Endothelial cell of umbilical vein (primary cell): ENCODE results near the gene RBMS1. TPM values are rescaled to one million over a fixed set of nuclear protein-coding genes. Genes with fewer than 3 reads are reported as not detected.

Source experiments
- BruUV-seq: library from RNA; stranded (reverse); fragments of 400-500 nt; replicated peaks from 2 replicates; lab custom pipeline; 2021; lab: Mats Ljungman, UMichigan
- CTCF ChIA-PET: fragments of 300-600, 350-600 bp; sonication (Branson Sonifier 250); formaldehyde crosslinking; loops from one replicate; lab custom pipeline; 2021; ENCODE audit warnings: antibody characterized with exemption, inconsistent platforms; lab: Charles Lee
- POLR2A ChIA-PET: fragments of 300-600, 350-600 bp; sonication (Branson Sonifier 250); formaldehyde crosslinking; loops from one replicate; lab custom pipeline; 2021; ENCODE audit warnings: antibody characterized with exemption, inconsistent platforms; lab: Charles Lee
- DNase-seq: peaks from one replicate; pipeline ENCODE4 v3.0.0-alpha.2; 2011; ENCODE audit warnings: low read depth, low spot score
- FAIRE-seq: peaks from 2 replicates; lab custom pipeline; 2011; peaks lifted over from hg19 to GRCh38; lab: Jason Lieb, UNC
- H2AFZ ChIP-seq: 2 replicates; pipeline ENCODE4 v1.6.0; 2012; ENCODE audit warnings: low read depth, low read length, control low read depth, inconsistent platforms
- H3K27ac ChIP-seq: 2 replicates; pipeline ENCODE4 v1.5.1; 2011; ENCODE audit warnings: low read depth, mild to moderate bottlenecking, control low read depth, low read length, moderate library complexity; ENCODE audit not compliant: insufficient read depth
- H3K27me3 ChIP-seq, 2 experiments: 2 replicates each; pipeline versions ENCODE4 v1.6.0 to v1.6.1; 2011; ENCODE audit warnings: low read length in 2 of 2, mixed read lengths in 1 of 2; ENCODE audit not compliant: control insufficient read depth in 2 of 2, insufficient read depth in 2 of 2
- H3K36me3 ChIP-seq, 2 experiments: 2 replicates in 1 of 2; 3 replicates in 1 of 2; pipeline ENCODE4 v1.5.1; 2011; ENCODE audit warnings: low read length in 2 of 2, mild to moderate bottlenecking in 1 of 2, moderate library complexity in 1 of 2; ENCODE audit not compliant: control insufficient read depth in 2 of 2, insufficient read depth in 2 of 2; ENCODE audit errors: extremely low read depth in 1 of 2
- H3K4me1 ChIP-seq: 3 replicates; pipeline ENCODE4 v1.5.1; 2011; ENCODE audit warnings: mild to moderate bottlenecking, low read length; ENCODE audit not compliant: control insufficient read depth, insufficient read depth; ENCODE audit errors: extremely low read depth
- H3K4me2 ChIP-seq: 2 replicates; pipeline ENCODE4 v1.6.1; 2011; ENCODE audit warnings: low read length, control low read depth, mixed read lengths; ENCODE audit not compliant: insufficient read depth
- H3K4me3 ChIP-seq, 3 experiments: fragments of 200-600 bp in 1 of 3; sonication (generic), shearing (Covaris generic) in 1 of 3; replicated peaks in 1 of 3; 2 replicates each; pipeline ENCODE4 v1.5.1; 2011 to 2016; ENCODE audit warnings: control low read depth in 3 of 3, low read length in 3 of 3, mild to moderate bottlenecking in 2 of 3, inconsistent platforms in 1 of 3, low read depth in 1 of 3, moderate library complexity in 1 of 3; ENCODE audit not compliant: insufficient read depth in 1 of 3
- H3K79me2 ChIP-seq: 2 replicates; pipeline ENCODE4 v1.6.0; 2012; ENCODE audit warnings: low read length, inconsistent platforms; ENCODE audit not compliant: control insufficient read depth, insufficient read depth
- H3K9ac ChIP-seq: replicated peaks from 2 replicates; pipeline ENCODE3; 2011; ENCODE audit warnings: low read length, control low read depth; ENCODE audit not compliant: insufficient read depth; ENCODE audit errors: extremely low read depth
- H3K9me1 ChIP-seq: replicated peaks from 3 replicates; pipeline ENCODE4 v1.6.0; 2011; ENCODE audit warnings: mild to moderate bottlenecking, low read length; ENCODE audit not compliant: control insufficient read depth, insufficient read depth; ENCODE audit errors: extremely low read depth
- H3K9me3 ChIP-seq: replicated peaks from 2 replicates; pipeline ENCODE4 v1.5.1; 2012; ENCODE audit warnings: low read length, inconsistent platforms; ENCODE audit not compliant: control insufficient read depth, insufficient read depth
- H4K20me1 ChIP-seq: replicated peaks from 2 replicates; pipeline ENCODE3; 2011; ENCODE audit warnings: mild to moderate bottlenecking, low read length; ENCODE audit not compliant: control insufficient read depth, insufficient read depth; ENCODE audit errors: extremely low read depth
- EZH2 ChIP-seq: IDR thresholded peaks from 2 replicates; pipeline ENCODE4 v1.6.1; 2012; ENCODE audit warnings: borderline replicate concordance, low read depth, mild to moderate bottlenecking, moderate library complexity, low read length, inconsistent platforms; ENCODE audit not compliant: severe bottlenecking
- FOS ChIP-seq: IDR thresholded peaks from 2 replicates; pipeline ENCODE4 v1.6.1; 2011; ENCODE audit warnings: mild to moderate bottlenecking, low read length, moderate library complexity, borderline replicate concordance; ENCODE audit not compliant: insufficient read depth
- dilution Hi-C: fragments of 300-500 bp; cut with MboI; formaldehyde crosslinking; loops from one replicate; pipeline ENCODE4 v1.15.0; 2019; ENCODE audit warnings: low sequenced_read_pairs; ENCODE audit not compliant: extremely low pct_ligation_motif_present
- intact Hi-C: fragments of 100-400 bp; cut with micrococcal nuclease; formaldehyde crosslinking; loops from one replicate; pipeline ENCODE4 v1.10.0; 2022
- polyA plus RNA-seq, 4 experiments: library from polyadenylated mRNA; depleted of rRNA in 3 of 4; stranded (reverse) in 3 of 4; unstranded in 1 of 4; fragments of >200 nt; gene quantifications; 2 replicates each; pipeline versions ENCODE4 v1.2.1 to v1.2.3, GENCODE V29; 2011 to 2012; ENCODE audit warnings: missing spikeins in 1 of 4
- total RNA-seq: library from RNA; stranded (reverse); gene quantifications from 2 replicates; pipeline ENCODE4 v1.2.3, GENCODE V29; 2021
- TF ChIP-seq, protein P1 (sequence below), 2 donors: IDR thresholded peaks; 1 replicate in 1 of 2; 2 replicates in 1 of 2; pipeline ENCODE4 v1.5.1; 2011; ENCODE audit warnings: low read length in 2 of 2, mild to moderate bottlenecking in 2 of 2, moderate library complexity in 2 of 2, control low read depth in 1 of 2, inconsistent platforms in 1 of 2, low read depth in 1 of 2; ENCODE audit not compliant: insufficient read depth in 1 of 2; ENCODE audit errors: extremely low read depth in 1 of 2

RBMS1 gene
- total and polyA plus RNA-seq, 2 donors (not counting 3 experiments of a cell fraction or from before 2014, with no cell fraction given) = 60.0 to 93.3 TPM

DNA sequence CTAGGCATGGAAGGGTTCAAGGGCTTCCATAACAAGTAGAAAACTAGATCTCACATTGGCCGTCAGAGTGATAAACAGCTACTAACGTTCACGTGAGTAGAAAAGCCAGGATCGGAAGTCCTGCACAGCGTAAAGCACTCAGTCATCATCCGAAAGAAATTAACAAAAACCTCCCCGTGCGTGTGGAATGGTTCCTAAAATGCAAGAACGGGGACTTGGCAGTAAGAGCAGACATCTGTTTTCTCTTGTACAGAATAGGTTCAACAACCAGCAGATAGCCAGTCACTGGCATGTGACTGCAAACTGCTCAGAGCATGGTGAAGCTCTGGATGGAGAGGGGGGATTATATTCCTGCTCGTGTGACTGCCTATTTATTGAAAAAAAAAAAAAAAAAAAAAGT is 186.6 kb downstream of the RBMS1 start:
- H3K4me2 ChIP-seq = no peak overlapping the region
- H3K27ac ChIP-seq = no peak overlapping the region
- peaks cover 51% of the 10 kb centered on the region for H3K79me2 ChIP-seq
- dilution Hi-C loops = no loop called here
- TF ChIP-seq EZH2 = no peak
- peaks cover 2 to 5% of the 10 kb centered on the region in 2 experiments for H3K36me3 ChIP-seq
- no peaks in the 10 kb centered on the region for H3K9me3 ChIP-seq
- POLR2A ChIA-PET = no interaction called here
- H3K9me1 ChIP-seq = no peaks in the 10 kb centered on the region
- no peaks in the 10 kb centered on the region for H3K27me3 ChIP-seq
- CTCF ChIA-PET = interaction anchor here (0.6 kb wide), 1 partner anchor 10 kb away, joined by 3 read pairs; no protein-coding TSS in a partner anchor
- BruUV-seq = no TSS peak
- no peak overlapping the region for H3K4me3 ChIP-seq
- no peak overlapping the region for H3K9ac ChIP-seq
- peaks cover 22% of the 10 kb centered on the region for H3K4me1 ChIP-seq
- intact Hi-C loops = no loop called here
- FAIRE-seq (no peak), DNase-seq (no peak)
- no peak overlapping the region for H2AFZ ChIP-seq
- no peaks in the 10 kb centered on the region for H4K20me1 ChIP-seq

DNA sequence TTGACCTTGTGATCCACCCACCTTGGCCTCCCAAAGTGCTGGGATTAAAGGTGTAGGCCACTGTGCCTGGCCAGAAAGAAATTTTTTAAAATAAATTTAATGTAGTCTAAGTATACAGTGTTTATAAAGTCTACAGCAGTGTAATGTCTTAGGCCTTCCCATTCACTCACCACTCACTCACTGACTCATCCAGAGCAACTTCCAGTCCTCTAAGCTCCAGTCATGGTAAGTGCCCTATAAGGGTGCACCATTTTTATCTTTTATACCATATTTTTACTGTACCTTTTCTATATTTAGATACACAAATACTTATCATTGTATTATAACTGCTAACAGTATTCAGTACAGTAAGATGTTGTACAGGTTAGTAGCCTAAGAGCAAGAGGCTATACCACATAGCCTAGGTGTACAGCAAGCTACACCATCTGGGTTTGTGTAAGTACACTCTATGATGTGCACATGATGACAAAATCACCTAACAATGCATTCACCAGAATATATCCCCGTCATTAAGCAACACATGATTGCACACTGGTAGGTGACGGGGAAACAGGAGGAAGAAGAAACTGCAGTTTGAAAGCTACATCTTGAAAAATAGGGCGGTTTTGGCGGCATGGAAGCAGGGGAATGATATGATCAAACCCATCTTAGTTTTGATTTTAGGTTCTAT is 188.4 kb downstream of the RBMS1 start:
- Histone ChIP-seq H3K9me1 (no peaks in the 10 kb centered on the region), H2AFZ (no peak overlapping the region), H3K9me3 (no peaks in the 10 kb centered on the region), H3K4me3 (no peak overlapping the region), H3K27me3 (no peaks in the 10 kb centered on the region), H3K9ac (no peak overlapping the region), H3K27ac (no peak overlapping the region), H4K20me1 (no peaks in the 10 kb centered on the region), H3K4me1 (peaks cover 22% of the 10 kb centered on the region), H3K4me2 (no peak overlapping the region), H3K79me2 (peaks cover 46% of the 10 kb centered on the region), H3K36me3 (peaks cover 2 to 4% of the 10 kb centered on the region in 2 experiments)
- CTCF ChIA-PET = interaction anchor here (0.8 to 2.9 kb wide), 7 partner anchors 10 to 28 kb away, joined by 3 to 16 read pairs (median 3); no protein-coding TSS in a partner anchor
- POLR2A ChIA-PET = no interaction called here
- intact Hi-C loops (no loop called here), dilution Hi-C loops (no loop called here)
- BruUV-seq = no TSS peak
- no peak for FAIRE-seq
- DNase-seq = no peak
- TF ChIP-seq, protein P1, sequence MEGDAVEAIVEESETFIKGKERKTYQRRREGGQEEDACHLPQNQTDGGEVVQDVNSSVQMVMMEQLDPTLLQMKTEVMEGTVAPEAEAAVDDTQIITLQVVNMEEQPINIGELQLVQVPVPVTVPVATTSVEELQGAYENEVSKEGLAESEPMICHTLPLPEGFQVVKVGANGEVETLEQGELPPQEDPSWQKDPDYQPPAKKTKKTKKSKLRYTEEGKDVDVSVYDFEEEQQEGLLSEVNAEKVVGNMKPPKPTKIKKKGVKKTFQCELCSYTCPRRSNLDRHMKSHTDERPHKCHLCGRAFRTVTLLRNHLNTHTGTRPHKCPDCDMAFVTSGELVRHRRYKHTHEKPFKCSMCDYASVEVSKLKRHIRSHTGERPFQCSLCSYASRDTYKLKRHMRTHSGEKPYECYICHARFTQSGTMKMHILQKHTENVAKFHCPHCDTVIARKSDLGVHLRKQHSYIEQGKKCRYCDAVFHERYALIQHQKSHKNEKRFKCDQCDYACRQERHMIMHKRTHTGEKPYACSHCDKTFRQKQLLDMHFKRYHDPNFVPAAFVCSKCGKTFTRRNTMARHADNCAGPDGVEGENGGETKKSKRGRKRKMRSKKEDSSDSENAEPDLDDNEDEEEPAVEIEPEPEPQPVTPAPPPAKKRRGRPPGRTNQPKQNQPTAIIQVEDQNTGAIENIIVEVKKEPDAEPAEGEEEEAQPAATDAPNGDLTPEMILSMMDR (IDR thresholded peaks at IDR 0.05; ENCODE audit: extremely low read depth in 1 of 2, insufficient read depth in 1 of 2, low read depth in 1 of 2, low read length in 2 of 2) = no peak
- peak; percentile 27 for TF ChIP-seq FOS
